HTR-8/SVneo (cell line): ENCODE data around the gene ADAMTSL1.

Experiments
- DNase-seq: peaks from one replicate; pipeline ENCODE4 v3.0.0; 2011; ENCODE audit warnings: low spot score, mixed read lengths; ENCODE audit not compliant: insufficient read length
- FAIRE-seq: peaks from 2 replicates; lab custom pipeline; 2011; peaks lifted over from hg19 to GRCh38; lab: Jason Lieb, UNC

The ADAMTSL1 gene

DNA sequence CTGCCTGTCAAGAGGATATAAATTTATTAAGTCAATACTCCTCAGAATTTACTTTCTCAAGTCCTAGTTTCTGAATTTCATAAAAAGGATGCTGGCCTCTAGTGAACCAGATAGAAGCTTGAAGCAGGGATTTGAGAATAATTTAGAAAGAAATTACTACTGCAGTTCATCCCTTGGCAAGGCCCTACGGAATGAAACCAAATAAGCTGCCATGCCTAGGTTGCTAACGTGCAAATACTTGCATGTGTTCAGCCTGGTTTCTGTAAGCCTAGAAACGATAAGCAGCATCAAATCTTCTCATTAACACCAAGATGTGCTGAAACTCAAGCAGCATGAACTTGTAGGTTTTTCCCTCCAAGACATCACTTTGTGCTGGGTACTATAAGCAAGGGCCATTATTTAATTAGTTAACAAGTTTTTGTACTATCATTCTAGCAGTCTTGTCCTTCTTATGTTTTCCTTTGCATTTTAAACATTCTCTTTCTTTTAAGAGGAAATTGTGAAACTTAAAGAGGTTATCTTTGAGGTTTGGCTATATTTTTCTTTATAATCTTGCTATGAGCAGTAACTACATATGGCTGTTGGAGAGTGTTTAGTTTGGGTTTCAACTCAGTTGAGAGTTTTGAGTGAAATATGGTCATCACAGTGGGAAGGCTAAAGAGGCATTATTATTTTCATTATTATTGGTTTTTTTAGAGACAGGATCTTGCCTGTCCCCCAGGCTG lies 71.8 kb downstream of the ADAMTSL1 start:
- DNase-seq (no peak), FAIRE-seq (no peak)

DNA sequence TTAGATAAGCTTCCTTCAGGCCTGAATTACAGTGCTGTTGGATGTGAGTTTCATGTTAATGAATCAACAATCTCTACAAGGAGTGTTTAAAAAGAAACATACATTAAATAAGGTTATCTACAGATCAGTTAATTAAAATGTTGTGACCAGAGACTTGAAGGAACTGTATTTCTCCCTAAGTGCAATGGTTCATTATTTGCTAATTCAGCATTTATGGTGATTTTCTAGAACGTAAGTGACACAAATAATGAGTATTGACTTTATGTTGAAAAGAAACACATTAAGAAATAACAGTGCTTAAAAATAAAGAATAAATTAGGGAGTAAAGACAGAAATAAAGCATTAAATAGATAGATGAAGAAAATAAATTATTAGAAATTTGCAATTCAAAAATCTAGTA lies 74.5 kb downstream of the ADAMTSL1 start:
- no peak for FAIRE-seq
- DNase-seq = no peak

DNA sequence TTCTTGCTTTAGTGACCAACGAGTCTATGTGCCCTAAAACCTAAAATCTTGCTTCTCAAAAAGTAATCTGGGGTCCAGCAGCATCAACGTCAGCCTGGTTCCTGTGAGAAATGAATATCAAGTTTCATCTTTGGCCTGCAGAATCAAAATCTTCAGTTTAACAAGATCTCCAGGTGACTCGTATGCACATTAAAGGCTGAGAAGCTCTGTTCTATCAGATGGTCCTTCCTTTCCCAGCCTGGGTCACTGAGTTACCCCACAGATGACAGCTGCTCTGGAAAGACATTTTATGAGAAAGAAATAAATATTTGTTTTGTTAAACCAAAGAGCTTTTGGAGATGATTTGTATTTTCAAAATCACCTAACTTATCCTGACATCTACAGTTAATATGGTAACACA lies 75.8 kb downstream of the ADAMTSL1 start:
- FAIRE-seq = no peak
- DNase-seq = no peak

DNA sequence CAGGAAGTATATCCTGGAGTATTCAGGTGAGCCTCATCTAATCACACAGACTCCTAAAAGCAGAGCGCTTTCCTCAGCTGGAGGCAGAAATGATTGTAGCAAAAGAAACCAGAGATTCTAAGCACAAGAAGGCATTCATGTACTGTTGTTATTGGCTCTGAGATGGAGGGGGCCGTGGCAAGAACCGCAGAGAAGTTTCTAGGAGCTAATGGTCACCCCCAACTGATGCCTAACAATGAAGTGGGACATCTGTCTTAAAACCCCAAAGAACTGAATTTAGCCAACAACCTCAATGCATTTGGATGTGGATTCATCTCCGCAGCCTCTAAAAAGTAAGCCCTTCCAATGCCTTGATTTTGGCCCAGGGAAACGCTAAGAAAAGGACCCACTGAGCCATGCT lies 76.3 kb downstream of the ADAMTSL1 start:
- no peak for FAIRE-seq
- no peak for DNase-seq

DNA sequence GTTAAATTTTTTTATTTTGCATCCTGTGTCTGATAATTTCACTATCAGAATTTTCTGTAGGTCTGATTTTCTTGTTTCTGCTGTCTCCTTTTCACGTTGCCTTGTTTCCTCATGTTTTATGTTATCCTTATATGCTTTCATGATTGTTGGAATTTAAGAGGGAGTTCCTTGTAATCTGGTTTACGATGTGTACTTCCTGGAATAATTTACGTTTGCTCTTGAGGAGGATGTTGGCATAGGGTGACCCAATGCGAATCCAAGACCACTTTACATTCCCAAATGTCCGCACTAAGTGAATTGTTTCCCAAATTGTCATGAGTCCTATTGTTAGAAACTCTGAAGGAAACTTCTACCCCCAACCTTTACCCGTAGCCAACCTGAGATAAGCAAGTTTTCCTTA lies 80.3 kb downstream of the ADAMTSL1 start:
- FAIRE-seq (no peak), DNase-seq (no peak)

DNA sequence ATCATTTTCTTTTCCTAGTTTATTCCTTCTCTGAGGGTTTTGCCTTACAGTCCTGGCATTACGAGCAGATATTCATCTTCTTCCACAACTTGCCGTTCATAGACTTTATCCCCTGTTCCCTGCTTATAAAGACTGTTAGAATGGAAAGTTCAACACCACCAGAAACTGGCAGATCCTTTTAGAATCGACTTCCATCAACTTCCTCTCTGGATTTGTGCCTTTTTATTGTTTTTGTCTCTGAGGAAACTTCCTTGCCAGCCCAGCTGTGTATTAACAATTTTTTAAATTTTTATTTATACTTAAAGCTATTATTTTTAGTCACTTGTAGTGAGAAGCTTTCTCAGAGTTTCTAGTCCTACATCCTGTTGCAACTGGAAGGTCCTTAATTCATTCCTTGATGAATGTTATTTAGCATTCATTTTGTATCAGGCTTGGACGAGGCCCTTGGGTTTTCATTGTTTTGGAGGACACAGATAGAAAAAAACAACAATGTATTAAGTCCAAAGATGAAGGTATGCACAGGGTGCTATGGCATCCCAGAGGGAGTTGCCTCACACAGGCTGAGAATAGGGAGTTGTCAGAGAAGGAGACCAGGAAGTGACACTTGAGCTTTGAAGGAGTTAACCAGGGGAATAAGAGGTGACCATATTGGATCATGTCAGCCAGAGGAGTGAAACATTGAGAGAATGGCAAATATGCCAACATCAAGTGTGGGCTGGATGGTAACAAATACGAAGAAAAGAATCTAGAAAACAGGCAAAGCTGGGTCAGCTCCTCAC lies 81.3 kb downstream of the ADAMTSL1 start:
- FAIRE-seq = no peak
- DNase-seq = no peak

DNA sequence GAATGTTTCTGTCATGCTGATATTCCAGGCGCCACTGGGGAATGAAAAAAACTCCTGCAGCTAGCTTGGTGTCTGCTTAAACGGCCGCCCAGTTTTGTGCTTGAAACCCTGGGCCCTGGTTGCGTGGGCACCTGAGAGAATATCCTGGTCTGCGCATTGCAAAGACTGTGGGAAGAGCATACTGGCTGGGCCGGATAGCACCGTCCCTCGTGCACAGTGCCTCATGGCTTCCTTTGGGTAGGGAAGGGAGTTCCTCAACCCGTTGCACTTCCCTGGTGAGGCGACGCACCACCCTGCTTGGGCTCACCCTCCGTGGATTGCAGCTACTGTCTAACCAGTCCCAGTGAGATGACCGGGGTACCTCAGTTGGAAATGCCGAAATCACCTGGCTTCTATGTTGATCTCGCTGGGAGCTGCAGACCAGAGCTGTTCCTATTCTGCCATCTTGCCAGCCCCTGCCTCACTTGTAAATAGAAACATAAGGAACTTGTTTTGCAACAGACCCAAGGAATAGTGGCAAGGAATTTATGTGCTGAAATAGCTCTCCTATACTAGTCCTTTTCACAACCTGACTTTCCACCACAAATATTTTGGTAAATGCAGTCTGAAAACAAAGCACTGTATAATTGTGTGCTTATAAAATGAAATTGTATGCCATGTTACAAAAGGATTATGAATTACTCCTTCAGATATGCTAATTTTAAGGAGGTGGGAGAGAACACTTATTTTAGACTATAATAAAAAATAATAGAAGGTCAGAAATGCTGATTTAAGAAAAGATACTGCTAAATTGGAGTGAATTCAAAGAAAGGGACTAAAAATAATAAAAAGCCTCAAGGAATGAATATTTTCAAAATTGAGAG lies 90.3 kb downstream of the ADAMTSL1 start:
- FAIRE-seq = no peak
- no peak for DNase-seq

DNA sequence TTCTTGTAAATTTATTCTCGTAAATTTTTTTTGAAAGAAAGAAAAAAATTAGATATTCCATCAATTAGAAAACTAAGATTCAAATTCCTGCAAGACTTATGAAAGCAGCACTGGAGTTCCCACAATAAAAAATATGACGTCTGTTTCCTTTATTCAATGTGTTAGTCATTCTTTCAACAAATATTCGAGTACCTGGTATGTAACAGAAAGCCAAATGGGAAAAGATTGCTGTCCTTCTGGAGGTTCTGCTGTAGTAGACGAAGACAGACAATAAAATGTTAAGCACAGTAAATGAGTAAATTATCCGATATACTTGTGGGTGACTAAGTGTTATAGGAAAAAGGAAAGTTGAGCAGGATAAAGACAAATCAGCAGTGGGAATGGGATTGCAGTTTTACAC lies 92.2 kb downstream of the ADAMTSL1 start:
- FAIRE-seq (no peak), DNase-seq (peak; percentile 25)

DNA sequence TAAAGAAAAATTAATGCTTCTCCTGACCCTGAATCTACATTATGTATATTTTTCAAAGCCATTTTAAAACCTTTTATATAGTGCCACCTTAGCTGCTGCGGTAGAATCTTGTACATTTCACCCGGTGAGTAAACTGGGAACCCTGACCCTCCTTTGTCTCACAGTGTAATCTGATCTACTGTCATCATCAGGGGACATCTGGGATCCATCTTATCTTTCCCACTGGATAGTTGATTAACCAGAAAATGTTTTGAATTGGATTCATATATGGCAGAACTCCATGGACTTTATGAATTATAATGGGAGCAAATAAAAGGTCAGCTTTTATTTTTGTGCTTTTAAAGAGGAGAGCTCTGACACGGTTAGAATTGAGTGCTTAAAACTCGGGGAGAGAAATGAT lies 95.0 kb downstream of the ADAMTSL1 start:
- no peak for DNase-seq
- FAIRE-seq = no peak

DNA sequence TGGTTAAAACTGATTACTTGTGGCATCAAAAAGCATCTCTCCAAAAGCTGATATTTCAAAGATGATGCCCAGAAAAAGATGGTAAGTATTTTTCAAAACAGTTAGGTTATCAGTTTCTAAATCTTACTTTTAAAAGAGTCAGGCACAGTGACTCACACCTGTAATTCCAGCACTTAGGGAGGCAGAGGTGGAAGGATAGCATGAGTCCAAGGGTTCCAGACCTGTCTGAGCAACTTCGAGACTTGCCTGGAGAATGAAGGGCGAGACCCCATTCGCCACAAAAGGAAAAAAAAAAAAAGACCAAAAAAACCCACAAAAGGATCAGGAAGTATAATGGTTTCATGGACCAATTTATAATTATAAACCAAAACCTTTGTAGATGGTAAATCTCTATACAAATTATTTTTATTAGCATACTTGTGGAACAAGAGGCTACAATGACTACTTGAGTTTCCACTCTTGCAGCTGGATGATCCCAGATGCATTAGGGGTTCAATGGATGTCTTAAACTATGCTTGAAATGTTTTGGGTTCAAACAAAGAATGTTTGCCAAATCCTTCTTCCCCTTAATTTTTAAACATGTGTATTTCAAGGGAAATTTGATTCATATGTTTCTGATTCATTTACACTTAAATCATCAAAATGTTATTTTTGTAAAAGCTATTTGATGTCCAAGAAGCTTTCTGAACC lies 96.1 kb downstream of the ADAMTSL1 start:
- no peak for FAIRE-seq

DNA sequence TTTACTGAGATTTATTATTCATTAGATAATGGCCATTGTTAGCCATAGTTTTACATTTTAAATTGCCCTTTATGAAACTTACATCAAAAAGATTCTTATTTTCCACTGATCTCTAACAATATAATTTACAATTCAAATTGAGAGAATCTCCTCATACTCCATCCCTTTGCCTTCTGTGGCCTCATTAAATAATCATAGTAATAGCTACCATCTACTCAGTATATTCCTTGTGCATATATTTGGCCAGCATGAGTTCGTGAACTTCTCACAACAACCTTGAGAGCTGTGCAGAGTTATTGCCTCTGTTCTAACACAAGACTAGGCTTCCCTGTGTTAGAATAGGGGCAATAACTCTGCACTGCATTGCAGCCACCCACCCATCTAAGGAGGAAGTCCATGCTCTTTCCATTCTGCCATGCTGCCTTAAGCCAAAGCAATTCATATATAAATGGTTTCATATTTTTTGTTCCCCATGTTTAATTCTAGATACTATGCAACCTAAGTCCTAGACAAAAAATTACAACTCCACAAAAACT lies 99.1 kb downstream of the ADAMTSL1 start:
- FAIRE-seq (no peak), DNase-seq (no peak)

More for the DNA sequence above, 96.1 kb downstream of the ADAMTSL1 start:
- DNase-seq = no peak

DNA sequence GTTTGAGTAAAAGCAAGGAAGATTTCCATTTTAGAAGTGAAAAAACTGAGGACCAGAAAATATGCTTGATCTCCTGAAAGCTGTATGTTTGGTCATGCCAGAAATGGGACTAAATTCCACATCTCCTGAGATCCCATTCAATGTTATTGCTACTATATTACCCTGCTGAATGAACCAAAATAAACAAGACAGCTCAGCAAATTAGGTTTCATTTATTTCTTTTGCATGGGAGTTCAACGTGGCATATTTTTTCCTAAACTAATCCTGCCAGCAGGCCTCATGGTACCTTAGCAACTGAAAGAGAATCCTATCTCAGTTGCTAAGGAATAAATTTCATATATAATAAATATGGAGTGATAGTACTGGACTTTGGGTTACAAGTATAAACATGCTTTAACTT lies 101.7 kb downstream of the ADAMTSL1 start:
- DNase-seq (no peak), FAIRE-seq (no peak)

DNA sequence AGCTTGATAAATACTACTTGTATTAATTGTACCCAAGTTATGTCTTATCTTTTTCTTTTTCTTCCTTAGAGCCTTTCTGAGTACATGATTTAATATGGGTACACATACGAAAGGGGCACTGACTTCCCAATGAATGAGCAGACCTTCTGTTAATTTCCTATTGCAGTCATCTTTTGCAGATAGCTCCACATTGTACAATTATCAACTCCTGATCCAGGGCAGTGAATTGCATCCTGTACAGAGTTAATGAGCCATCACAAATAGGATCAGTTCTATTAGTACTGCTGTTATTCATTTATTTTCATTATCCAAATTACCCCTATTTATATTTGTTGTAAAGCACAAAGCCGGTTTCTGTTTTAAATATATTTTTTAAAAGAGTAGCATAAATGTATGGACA lies 105.6 kb downstream of the ADAMTSL1 start:
- no peak for DNase-seq
- no peak for FAIRE-seq

DNA sequence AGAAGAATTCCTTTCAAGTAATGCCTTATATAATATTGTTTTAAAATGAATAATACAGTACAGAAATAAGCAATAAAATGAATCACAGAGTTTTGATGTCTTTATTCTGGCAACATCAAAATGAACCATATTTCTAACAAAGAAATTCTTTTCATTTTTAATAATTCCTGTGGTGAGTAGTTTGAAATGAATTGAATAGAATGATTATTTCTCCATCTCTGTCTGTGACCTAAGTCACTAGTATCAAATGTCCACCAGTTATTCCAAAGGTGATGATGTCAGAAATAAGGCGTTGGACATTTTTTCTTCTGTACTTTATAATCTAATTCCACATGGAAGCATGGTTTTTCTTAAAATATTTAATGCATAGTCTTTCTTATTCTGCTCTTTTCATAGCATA lies 106.2 kb downstream of the ADAMTSL1 start:
- no peak for DNase-seq
- no peak for FAIRE-seq

DNA sequence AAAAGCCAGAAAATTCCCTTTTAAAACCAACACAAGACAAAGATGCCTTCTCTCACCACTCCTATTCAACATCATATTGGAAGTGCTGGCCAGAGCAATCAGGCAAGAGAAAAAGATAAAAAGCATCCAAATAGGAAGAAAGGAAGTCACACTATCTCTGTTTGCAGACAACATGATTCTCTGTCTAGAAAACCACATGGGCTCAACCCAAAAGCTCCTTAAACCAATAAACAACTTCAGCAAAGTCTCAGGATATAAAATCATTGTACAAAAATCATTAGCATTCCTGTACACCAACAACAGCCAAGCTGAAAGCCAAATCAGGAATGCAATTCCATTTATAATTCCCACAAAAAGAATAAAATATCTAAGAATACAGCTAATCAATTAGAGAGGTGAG lies 112.0 kb downstream of the ADAMTSL1 start:
- DNase-seq (no peak), FAIRE-seq (no peak)

DNA sequence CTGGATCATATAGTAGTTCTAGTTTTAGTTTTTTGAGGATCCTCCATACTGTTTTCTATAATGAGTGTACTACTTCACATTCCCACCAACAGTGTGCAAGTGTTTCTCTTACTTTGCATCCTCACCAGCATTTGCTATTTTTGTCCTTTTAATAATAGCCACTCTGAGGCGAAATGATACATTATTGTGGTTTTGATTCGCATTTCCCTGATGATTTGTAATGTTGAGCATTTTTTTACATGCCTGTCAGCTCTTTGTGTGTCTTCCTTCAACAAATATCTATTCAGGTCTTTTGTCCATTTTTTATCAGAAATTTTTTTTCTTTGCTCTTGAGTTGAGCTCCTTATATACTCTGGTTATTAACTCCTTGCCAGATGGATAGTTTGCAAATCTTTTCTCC lies 114.0 kb downstream of the ADAMTSL1 start:
- FAIRE-seq (no peak), DNase-seq (no peak)

DNA sequence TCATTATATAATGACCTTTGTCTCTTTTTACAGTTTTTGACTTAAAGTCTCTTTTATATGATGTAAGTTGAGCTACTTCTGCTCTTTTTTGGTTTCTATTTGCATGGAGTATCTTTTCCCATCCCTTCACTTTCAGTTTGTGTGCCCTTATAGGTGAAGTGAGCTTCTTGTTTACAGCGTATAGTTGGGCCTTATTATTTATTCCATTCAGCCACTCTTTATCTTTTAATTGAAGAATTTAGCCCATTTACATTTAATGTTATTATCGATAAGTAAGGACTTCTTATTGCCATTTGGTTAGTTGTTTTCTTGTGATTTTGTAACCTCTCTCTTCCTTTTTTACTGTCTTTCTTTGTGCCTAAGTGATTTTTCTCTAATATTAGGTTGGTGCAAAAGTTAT lies 117.3 kb downstream of the ADAMTSL1 start:
- FAIRE-seq = no peak
- no peak for DNase-seq

DNA sequence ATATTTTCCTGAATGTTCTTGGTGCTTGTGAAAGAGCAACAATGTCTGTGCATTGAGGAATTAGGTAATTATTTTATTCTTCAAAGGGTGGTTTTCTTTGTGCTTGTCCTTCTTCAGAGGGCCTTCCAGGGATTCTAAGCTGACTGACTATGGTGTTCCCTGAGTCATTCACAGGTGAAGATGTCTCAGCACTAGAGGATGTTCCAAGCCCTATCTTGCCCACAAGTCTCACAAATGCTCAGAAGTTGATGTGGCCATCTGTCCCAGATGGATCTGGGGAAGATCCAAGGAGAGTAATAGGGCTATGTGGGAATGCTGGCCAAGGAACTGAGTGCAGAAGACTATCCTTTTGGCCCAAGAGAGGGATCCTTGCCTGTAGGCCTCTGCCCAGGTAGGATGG lies 120.9 kb downstream of the ADAMTSL1 start:
- FAIRE-seq = no peak
- DNase-seq = no peak

DNA sequence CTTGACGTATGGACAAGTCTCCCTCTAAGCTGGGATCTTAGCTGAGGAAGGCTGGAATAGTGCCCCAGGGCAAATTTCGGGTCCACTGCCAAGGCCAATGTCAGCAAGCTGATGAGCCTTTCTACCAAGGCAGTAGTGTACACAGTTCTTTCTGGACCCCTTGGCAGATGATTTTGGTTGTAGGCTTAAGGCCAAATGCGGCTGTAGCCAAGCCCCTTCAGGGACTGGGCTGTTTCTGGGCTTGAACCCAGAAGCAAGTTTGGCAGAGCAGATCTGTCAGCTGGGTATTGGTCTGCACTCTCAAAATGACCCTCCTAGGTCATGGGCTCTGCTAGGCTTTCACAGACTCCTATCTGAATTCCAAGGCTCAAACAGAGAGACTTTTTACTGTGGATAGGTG lies 121.6 kb downstream of the ADAMTSL1 start:
- FAIRE-seq (no peak), DNase-seq (no peak)

DNA sequence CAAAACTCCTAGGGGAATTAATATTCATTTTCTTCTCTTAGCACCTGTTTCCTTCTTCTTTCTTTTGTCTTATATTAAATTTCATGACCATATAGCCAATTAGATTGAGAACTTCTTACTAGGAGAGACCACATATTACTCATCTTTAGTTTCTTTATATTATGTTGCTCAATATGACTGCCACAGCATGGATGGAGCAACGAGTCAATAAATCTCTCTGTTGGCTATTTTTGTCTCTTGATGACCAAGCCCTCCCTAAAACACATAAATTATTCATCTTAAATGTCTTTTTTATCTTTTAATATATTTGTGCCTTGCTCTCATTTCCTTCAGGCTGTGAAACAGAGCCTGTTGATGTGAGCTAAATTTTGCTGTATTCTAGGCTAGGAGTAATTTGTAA lies 123.0 kb downstream of the ADAMTSL1 start:
- FAIRE-seq (no peak), DNase-seq (peak; percentile 23)
